ENCODE results near the gene CLIC6. TPM values are rescaled to one million over a fixed set of nuclear protein-coding genes. Genes with fewer than 3 reads are reported as not detected.

CLIC6 gene
- total and polyA plus RNA-seq, 2 experiments from 2014 or later, result 1.1 to 1.5 TPM

DNA sequence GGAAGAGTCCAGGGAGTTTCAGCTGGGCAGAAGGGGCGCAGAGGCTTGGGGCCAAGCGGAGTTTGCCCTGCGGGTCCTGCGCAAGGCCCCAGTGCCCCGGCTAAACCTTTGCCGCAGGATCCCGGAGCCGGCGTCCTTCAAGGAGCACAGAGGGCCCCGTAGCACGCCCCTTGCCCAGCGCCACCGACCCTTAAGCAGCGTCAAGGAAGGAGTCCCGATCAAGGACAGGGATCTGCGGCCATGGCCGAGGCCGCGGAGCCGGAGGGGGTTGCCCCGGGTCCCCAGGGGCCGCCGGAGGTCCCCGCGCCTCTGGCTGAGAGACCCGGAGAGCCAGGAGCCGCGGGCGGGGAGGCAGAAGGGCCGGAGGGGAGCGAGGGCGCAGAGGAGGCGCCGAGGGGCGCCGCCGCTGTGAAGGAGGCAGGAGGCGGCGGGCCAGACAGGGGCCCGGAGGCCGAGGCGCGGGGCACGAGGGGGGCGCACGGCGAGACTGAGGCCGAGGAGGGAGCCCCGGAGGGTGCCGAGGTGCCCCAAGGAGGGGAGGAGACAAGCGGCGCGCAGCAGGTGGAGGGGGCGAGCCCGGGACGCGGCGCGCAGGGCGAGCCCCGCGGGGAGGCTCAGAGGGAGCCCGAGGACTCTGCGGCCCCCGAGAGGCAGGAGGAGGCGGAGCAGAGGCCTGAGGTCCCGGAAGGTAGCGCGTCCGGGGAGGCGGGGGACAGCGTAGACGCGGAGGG is 520 bp downstream of the CLIC6 start:
- peak overlapping the region; percentile 93 for H3K4me2 ChIP-seq
- 0 out of 2 replicates have a peak, but pooled peaks cover 6% of the 10 kb centered on the region for H4K20me1 ChIP-seq (replicated peaks; ENCODE audit: insufficient read depth)
- H3K36me3 ChIP-seq (ENCODE audit: insufficient read depth), result no peaks in the 10 kb centered on the region; the same call in 1 of the 2 replicates
- Mint-ChIP-seq H3K9me3 (no peaks in the 10 kb centered on the region), H3K4me1 (peaks cover 14% of the 10 kb centered on the region), H3K4me3 (peak overlapping the region; percentile 82), H3K27me3 (ENCODE audit: insufficient read depth, low read depth, poor library complexity) (peaks cover 42% of the 10 kb centered on the region), H3K27ac (no peak overlapping the region), H3K36me3 (ENCODE audit: low read depth) (no peaks in the 10 kb centered on the region)
- peaks cover 15% of the 10 kb centered on the region for H3K4me1 ChIP-seq (ENCODE audit: insufficient read depth)
- peak overlapping the region; percentile 91 for H2AFZ ChIP-seq
- peak; percentile 59 for ATAC-seq
- H3K27ac ChIP-seq (ENCODE audit: low read depth), result no peak overlapping the region
- no peaks in the 10 kb centered on the region for H3K9me2 ChIP-seq (ENCODE audit: insufficient read depth)
- peak; percentile 60 for DNase-seq (ENCODE audit: low spot score)
- TF ChIP-seq, protein P1, sequence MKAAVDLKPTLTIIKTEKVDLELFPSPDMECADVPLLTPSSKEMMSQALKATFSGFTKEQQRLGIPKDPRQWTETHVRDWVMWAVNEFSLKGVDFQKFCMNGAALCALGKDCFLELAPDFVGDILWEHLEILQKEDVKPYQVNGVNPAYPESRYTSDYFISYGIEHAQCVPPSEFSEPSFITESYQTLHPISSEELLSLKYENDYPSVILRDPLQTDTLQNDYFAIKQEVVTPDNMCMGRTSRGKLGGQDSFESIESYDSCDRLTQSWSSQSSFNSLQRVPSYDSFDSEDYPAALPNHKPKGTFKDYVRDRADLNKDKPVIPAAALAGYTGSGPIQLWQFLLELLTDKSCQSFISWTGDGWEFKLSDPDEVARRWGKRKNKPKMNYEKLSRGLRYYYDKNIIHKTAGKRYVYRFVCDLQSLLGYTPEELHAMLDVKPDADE (IDR thresholded peaks at IDR 0.05), result no peak
- TF ChIP-seq, protein P2, sequence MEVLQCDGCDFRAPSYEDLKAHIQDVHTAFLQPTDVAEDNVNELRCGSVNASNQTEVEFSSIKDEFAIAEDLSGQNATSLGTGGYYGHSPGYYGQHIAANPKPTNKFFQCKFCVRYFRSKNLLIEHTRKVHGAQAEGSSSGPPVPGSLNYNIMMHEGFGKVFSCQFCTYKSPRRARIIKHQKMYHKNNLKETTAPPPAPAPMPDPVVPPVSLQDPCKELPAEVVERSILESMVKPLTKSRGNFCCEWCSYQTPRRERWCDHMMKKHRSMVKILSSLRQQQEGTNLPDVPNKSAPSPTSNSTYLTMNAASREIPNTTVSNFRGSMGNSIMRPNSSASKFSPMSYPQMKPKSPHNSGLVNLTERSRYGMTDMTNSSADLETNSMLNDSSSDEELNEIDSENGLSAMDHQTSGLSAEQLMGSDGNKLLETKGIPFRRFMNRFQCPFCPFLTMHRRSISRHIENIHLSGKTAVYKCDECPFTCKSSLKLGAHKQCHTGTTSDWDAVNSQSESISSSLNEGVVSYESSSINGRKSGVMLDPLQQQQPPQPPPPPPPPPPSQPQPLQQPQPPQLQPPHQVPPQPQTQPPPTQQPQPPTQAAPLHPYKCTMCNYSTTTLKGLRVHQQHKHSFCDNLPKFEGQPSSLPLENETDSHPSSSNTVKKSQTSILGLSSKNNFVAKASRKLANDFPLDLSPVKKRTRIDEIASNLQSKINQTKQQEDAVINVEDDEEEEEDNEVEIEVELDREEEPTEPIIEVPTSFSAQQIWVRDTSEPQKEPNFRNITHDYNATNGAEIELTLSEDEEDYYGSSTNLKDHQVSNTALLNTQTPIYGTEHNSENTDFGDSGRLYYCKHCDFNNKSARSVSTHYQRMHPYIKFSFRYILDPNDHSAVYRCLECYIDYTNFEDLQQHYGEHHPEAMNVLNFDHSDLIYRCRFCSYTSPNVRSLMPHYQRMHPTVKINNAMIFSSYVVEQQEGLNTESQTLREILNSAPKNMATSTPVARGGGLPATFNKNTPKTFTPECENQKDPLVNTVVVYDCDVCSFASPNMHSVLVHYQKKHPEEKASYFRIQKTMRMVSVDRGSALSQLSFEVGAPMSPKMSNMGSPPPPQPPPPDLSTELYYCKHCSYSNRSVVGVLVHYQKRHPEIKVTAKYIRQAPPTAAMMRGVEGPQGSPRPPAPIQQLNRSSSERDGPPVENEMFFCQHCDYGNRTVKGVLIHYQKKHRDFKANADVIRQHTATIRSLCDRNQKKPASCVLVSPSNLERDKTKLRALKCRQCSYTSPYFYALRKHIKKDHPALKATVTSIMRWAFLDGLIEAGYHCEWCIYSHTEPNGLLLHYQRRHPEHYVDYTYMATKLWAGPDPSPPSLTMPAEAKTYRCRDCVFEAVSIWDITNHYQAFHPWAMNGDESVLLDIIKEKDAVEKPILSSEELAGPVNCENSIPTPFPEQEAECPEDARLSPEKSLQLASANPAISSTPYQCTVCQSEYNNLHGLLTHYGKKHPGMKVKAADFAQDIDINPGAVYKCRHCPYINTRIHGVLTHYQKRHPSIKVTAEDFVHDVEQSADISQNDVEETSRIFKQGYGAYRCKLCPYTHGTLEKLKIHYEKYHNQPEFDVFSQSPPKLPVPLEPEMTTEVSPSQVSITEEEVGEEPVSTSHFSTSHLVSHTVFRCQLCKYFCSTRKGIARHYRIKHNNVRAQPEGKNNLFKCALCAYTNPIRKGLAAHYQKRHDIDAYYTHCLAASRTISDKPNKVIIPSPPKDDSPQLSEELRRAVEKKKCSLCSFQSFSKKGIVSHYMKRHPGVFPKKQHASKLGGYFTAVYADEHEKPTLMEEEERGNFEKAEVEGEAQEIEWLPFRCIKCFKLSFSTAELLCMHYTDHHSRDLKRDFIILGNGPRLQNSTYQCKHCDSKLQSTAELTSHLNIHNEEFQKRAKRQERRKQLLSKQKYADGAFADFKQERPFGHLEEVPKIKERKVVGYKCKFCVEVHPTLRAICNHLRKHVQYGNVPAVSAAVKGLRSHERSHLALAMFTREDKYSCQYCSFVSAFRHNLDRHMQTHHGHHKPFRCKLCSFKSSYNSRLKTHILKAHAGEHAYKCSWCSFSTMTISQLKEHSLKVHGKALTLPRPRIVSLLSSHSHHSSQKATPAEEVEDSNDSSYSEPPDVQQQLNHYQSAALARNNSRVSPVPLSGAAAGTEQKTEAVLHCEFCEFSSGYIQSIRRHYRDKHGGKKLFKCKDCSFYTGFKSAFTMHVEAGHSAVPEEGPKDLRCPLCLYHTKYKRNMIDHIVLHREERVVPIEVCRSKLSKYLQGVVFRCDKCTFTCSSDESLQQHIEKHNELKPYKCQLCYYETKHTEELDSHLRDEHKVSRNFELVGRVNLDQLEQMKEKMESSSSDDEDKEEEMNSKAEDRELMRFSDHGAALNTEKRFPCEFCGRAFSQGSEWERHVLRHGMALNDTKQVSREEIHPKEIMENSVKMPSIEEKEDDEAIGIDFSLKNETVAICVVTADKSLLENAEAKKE (CRISPR knock-in tag; IDR thresholded peaks at IDR 0.05), result no peak
- TF ChIP-seq, protein P3, sequence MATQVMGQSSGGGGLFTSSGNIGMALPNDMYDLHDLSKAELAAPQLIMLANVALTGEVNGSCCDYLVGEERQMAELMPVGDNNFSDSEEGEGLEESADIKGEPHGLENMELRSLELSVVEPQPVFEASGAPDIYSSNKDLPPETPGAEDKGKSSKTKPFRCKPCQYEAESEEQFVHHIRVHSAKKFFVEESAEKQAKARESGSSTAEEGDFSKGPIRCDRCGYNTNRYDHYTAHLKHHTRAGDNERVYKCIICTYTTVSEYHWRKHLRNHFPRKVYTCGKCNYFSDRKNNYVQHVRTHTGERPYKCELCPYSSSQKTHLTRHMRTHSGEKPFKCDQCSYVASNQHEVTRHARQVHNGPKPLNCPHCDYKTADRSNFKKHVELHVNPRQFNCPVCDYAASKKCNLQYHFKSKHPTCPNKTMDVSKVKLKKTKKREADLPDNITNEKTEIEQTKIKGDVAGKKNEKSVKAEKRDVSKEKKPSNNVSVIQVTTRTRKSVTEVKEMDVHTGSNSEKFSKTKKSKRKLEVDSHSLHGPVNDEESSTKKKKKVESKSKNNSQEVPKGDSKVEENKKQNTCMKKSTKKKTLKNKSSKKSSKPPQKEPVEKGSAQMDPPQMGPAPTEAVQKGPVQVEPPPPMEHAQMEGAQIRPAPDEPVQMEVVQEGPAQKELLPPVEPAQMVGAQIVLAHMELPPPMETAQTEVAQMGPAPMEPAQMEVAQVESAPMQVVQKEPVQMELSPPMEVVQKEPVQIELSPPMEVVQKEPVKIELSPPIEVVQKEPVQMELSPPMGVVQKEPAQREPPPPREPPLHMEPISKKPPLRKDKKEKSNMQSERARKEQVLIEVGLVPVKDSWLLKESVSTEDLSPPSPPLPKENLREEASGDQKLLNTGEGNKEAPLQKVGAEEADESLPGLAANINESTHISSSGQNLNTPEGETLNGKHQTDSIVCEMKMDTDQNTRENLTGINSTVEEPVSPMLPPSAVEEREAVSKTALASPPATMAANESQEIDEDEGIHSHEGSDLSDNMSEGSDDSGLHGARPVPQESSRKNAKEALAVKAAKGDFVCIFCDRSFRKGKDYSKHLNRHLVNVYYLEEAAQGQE (IDR thresholded peaks at IDR 0.05; ENCODE audit: unreplicated experiment), result no peak
- peak; percentile 53 for TF ChIP-seq EZH2 (IDR thresholded peaks at IDR 0.05; ENCODE audit: low read depth, unreplicated experiment)
- 0 out of 2 replicates have a peak, but pooled peaks cover 3% of the 10 kb centered on the region for H3F3A ChIP-seq (replicated peaks; ENCODE audit: low read depth)
- no peaks in the 10 kb centered on the region for H3K79me2 ChIP-seq (replicated peaks; ENCODE audit: insufficient read depth)
- H3K27me3 ChIP-seq (ENCODE audit: insufficient read depth), result peaks cover 66% of the 10 kb centered on the region
- H3K4me3 ChIP-seq, result peak overlapping the region; percentile 76

Data from GM23338 (cell line).